Measurements from ENCODE around the gene NAV2.

DNA sequence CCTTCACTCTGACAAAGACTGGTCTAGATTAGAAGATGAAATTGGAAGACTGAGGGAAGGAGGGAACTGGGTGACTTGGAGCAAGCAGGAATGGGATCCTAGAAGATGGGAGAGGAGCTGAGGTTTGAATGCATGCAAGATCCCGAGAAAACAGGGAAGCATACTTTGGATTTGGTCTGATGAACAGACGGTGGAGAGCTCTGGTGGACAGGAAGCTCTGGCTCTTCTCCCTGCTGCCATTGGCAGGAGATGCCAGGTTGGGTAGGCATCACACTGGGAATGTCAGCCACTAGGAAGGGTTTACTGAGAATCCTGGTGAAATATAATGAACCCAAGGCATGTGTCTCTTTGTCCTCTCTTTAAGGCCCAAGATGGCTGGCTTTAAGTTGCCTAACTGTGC lies 16.5 kb downstream of the NAV2 start:
- TF ChIP-seq, protein P1, sequence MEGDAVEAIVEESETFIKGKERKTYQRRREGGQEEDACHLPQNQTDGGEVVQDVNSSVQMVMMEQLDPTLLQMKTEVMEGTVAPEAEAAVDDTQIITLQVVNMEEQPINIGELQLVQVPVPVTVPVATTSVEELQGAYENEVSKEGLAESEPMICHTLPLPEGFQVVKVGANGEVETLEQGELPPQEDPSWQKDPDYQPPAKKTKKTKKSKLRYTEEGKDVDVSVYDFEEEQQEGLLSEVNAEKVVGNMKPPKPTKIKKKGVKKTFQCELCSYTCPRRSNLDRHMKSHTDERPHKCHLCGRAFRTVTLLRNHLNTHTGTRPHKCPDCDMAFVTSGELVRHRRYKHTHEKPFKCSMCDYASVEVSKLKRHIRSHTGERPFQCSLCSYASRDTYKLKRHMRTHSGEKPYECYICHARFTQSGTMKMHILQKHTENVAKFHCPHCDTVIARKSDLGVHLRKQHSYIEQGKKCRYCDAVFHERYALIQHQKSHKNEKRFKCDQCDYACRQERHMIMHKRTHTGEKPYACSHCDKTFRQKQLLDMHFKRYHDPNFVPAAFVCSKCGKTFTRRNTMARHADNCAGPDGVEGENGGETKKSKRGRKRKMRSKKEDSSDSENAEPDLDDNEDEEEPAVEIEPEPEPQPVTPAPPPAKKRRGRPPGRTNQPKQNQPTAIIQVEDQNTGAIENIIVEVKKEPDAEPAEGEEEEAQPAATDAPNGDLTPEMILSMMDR (conservative IDR thresholded peaks at IDR 0.05 in 1 of 2, IDR thresholded peaks at IDR 0.05 in 1 of 2; ENCODE audit: low read depth in 1 of 2, low read length in 2 of 2): no peak
- no peak for TF ChIP-seq EZH2 (IDR thresholded peaks at IDR 0.05; ENCODE audit: low read length, missing control alignments)
